GM18520 (cell line): ENCODE data around the gene SDHAF3.
"Not testable (repeated sequence)": the region's sequence is repeated elsewhere in the genome, so short reads cannot be mapped to it uniquely, and the experiment has no call there.

Experiments
- ATAC-seq: cut with Tn5 transposase; IDR thresholded peaks from one replicate; pipeline ENCODE4 v1.9.1; 2021; ENCODE audit not compliant: unreplicated experiment

Gene SDHAF3

GRCh38 chr7:97117372-97118188 lies at the start of gene SDHAF3:
Gene SDHAF3, plus strand, starts transcription at chr7:97117698. Its CDS starts 26 bp downstream, at chr7:97117724.
- ATAC-seq: peak; percentile 95

GRCh38 chr7:97072025-97072424 lies 45.5 kb upstream of the SDHAF3 start:
- ATAC-seq: not testable (repeated sequence)

- ATAC-seq: no peak
Measured at GRCh38 chr7:97075928-97076327, 41.6 kb upstream of the SDHAF3 start.

GRCh38 chr7:97078023-97078969 lies 39.2 kb upstream of the SDHAF3 start:
- peak; percentile 86 for ATAC-seq

GRCh38 chr7:97079300-97079699 lies 38.2 kb upstream of the SDHAF3 start:
- no peak for ATAC-seq

GRCh38 chr7:97081521-97082300 lies 35.8 kb upstream of the SDHAF3 start:
- ATAC-seq: no peak

- ATAC-seq: no peak
Measured at GRCh38 chr7:97088364-97088763, 29.1 kb upstream of the SDHAF3 start.

- no peak for ATAC-seq
Measured at GRCh38 chr7:97089771-97090170, 27.7 kb upstream of the SDHAF3 start.

GRCh38 chr7:97090761-97091353 lies 26.6 kb upstream of the SDHAF3 start:
- ATAC-seq: no peak

- no peak for ATAC-seq
Measured at GRCh38 chr7:97094284-97094930, 23.1 kb upstream of the SDHAF3 start.

- no peak for ATAC-seq
Measured at GRCh38 chr7:97096037-97096436, 21.5 kb upstream of the SDHAF3 start.

- ATAC-seq: no peak
Measured at GRCh38 chr7:97096661-97097060, 20.8 kb upstream of the SDHAF3 start.

- ATAC-seq: peak; percentile 87
Measured at GRCh38 chr7:97104719-97105238, 12.7 kb upstream of the SDHAF3 start.

GRCh38 chr7:97107192-97107800 lies 10.2 kb upstream of the SDHAF3 start:
- no peak for ATAC-seq

- no peak for ATAC-seq
Measured at GRCh38 chr7:97116308-97116707, 1.2 kb upstream of the SDHAF3 start.

- ATAC-seq: no peak
Measured at GRCh38 chr7:97117035-97117371, 495 bp upstream of the SDHAF3 start.

GRCh38 chr7:97118306-97118917 lies 914 bp downstream of the SDHAF3 start:
- no peak for ATAC-seq

- ATAC-seq: no peak
Measured at GRCh38 chr7:97119747-97120146, 2.2 kb downstream of the SDHAF3 start.
